GM18505 (cell line): ENCODE data around the gene ZNF687.
"Not testable (repeated sequence)": the region's sequence is repeated elsewhere in the genome, so short reads cannot be mapped to it uniquely, and the experiment has no call there.

Experiments used
- ATAC-seq: cut with Tn5 transposase; IDR thresholded peaks from one replicate; pipeline ENCODE4 v1.9.1; 2021; ENCODE audit not compliant: unreplicated experiment
- POLR2A ChIP-seq: IDR thresholded peaks from 4 replicates; pipeline ENCODE4 v1.6.1; 2011; ENCODE audit warnings: borderline replicate concordance; ENCODE audit not compliant: insufficient read depth, insufficient read length; ENCODE audit errors: extremely low read depth

The ZNF687 gene

GRCh38 chr1:151266821-151267220 lies 15.3 kb upstream of the ZNF687 start:
- no peak for ATAC-seq
- no peak for TF ChIP-seq POLR2A

- TF ChIP-seq POLR2A, result no peak
- ATAC-seq, result no peak
These were observed 14.3 kb upstream of the ZNF687 start for GRCh38 chr1:151267760-151268159.

- no peak for TF ChIP-seq POLR2A
- no peak for ATAC-seq
These were observed 8.1 kb upstream of the ZNF687 start for GRCh38 chr1:151273924-151274466.

- ATAC-seq, result not testable (repeated sequence)
These were observed 6.8 kb upstream of the ZNF687 start for GRCh38 chr1:151275341-151275740.

GRCh38 chr1:151277249-151277648 lies 4.8 kb upstream of the ZNF687 start:
- ATAC-seq, result no peak
- TF ChIP-seq POLR2A, result no peak

GRCh38 chr1:151281225-151281968 lies 702 bp upstream of the ZNF687 start:
- peak; percentile 25 for ATAC-seq
- TF ChIP-seq POLR2A, result peak; percentile 78

GRCh38 chr1:151282883-151283725 lies 1.0 kb downstream of the ZNF687 start:
- peak; percentile 2 for ATAC-seq
- peak; percentile 26 for TF ChIP-seq POLR2A

GRCh38 chr1:151284013-151284577 lies 2.0 kb downstream of the ZNF687 start:
- TF ChIP-seq POLR2A, result no peak
- no peak for ATAC-seq

GRCh38 chr1:151286619-151287340 lies 4.7 kb downstream of the ZNF687 start:
- ATAC-seq, result no peak
- TF ChIP-seq POLR2A, result no peak

- no peak for ATAC-seq
- peak; percentile 16 for TF ChIP-seq POLR2A
These were observed 5.2 kb downstream of the ZNF687 start for GRCh38 chr1:151287341-151287699.

- no peak for ATAC-seq
- peak; percentile 29 for TF ChIP-seq POLR2A
These were observed 5.8 kb downstream of the ZNF687 start for GRCh38 chr1:151287767-151288500.

GRCh38 chr1:151288502-151288901 lies 6.4 kb downstream of the ZNF687 start:
- no peak for ATAC-seq

More at GRCh38 chr1:151288502-151288901, 6.4 kb downstream of the ZNF687 start:
- no peak for TF ChIP-seq POLR2A
